Suprapubic skin (tissue), 4 donors: ENCODE data around the gene NDUFAF5. TPM values are rescaled to one million over a fixed set of nuclear protein-coding genes. Genes with fewer than 3 reads are reported as not detected.

Experiments used
- DNase-seq, 2 donors: peaks; one replicate each; pipeline ENCODE4 v3.0.0-alpha.2; 2019; ENCODE audit warnings: low spot score in 2 of 2
- H3K27ac ChIP-seq: fragments of 200-600 bp; sonication (generic); one replicate; pipeline ENCODE4 v1.5.1; 2019
- H3K27me3 ChIP-seq: fragments of 200-600 bp; sonication (generic); one replicate; pipeline ENCODE4 v1.5.1; 2019
- H3K36me3 ChIP-seq: fragments of 200-600 bp; sonication (generic); one replicate; pipeline ENCODE4 v1.5.1; 2019
- H3K4me1 ChIP-seq: fragments of 200-600 bp; sonication (generic); one replicate; pipeline ENCODE4 v1.5.1; 2019
- H3K4me3 ChIP-seq: fragments of 200-600 bp; sonication (generic); one replicate; pipeline ENCODE4 v1.5.1; 2019; ENCODE audit warnings: mild to moderate bottlenecking
- H3K9me3 ChIP-seq: fragments of 200-600 bp; sonication (generic); one replicate; pipeline ENCODE4 v1.5.1; 2019
- CTCF ChIP-seq, 2 donors: fragments of 200-600 bp in 1 of 2; fragments of 450-650 bp in 1 of 2; sonication (generic) in 1 of 2; IDR thresholded peaks; one replicate each; pipeline ENCODE4 v1.5.1; 2016 to 2019; ENCODE audit warnings: antibody characterized with exemption in 2 of 2, mild to moderate bottlenecking in 1 of 2, moderate library complexity in 1 of 2
- EP300 ChIP-seq: sonication (generic); formaldehyde crosslinking; IDR thresholded peaks from one replicate; pipeline ENCODE4 v1.6.1; 2017; ENCODE audit warnings: antibody characterized with exemption
- POLR2A ChIP-seq, 2 donors: fragments of 450-650 bp; IDR thresholded peaks; one replicate each; pipeline ENCODE4 v1.6.1; 2017; ENCODE audit warnings: antibody characterized with exemption in 2 of 2, mild to moderate bottlenecking in 2 of 2, moderate library complexity in 2 of 2
- POLR2AphosphoS5 ChIP-seq, 3 donors: sonication (generic); formaldehyde crosslinking; IDR thresholded peaks; one replicate each; pipeline ENCODE4 v1.6.1; 2017; ENCODE audit warnings: antibody characterized with exemption in 3 of 3
- WGBS: methylation state at CpG from one replicate; pipeline ENCODE4 v1.1.5; 2018; 5-methylcytosine and 5-hydroxymethylcytosine counted together
- total RNA-seq, 4 donors: library from RNA; depleted of rRNA; stranded (reverse); fragments of >200 nt; gene quantifications; one replicate each; pipeline ENCODE4 v1.1.0, GENCODE V29; 2016

The NDUFAF5 gene
- total RNA-seq, 4 donors from 2014 or later = 5.3 to 47.9 (median 20.1) TPM

GRCh38 chr20:13822459-13822858 lies 37.6 kb downstream of the NDUFAF5 start:
- TF ChIP-seq POLR2AphosphoS5 (IDR thresholded peaks at IDR 0.05) (no peak), POLR2A (IDR thresholded peaks at IDR 0.05) (no peak), EP300 (no peak), CTCF (IDR thresholded peaks at IDR 0.05) (no peak)
- no peak for DNase-seq
- peaks cover 13% of the 10 kb centered on the region for H3K36me3 ChIP-seq
- no peaks in the 10 kb centered on the region for H3K9me3 ChIP-seq
- no peaks in the 10 kb centered on the region for H3K27me3 ChIP-seq
- H3K4me1 ChIP-seq = no peaks in the 10 kb centered on the region
- H3K27ac ChIP-seq = no peak overlapping the region
- H3K4me3 ChIP-seq = no peak overlapping the region
- WGBS = 79% methylated on average over 2 of the region's 2 CpGs

GRCh38 chr20:13824459-13824858 lies 39.6 kb downstream of the NDUFAF5 start:
- Histone ChIP-seq H3K4me1 (no peaks in the 10 kb centered on the region), H3K4me3 (no peak overlapping the region), H3K27ac (no peak overlapping the region), H3K36me3 (no peaks in the 10 kb centered on the region), H3K27me3 (no peaks in the 10 kb centered on the region), H3K9me3 (no peaks in the 10 kb centered on the region)
- WGBS = 90% methylated on average over 3 of the region's 3 CpGs
- no peak for DNase-seq
- TF ChIP-seq POLR2A (IDR thresholded peaks at IDR 0.05) (no peak), EP300 (no peak), POLR2AphosphoS5 (IDR thresholded peaks at IDR 0.05) (no peak), CTCF (IDR thresholded peaks at IDR 0.05) (no peak)

GRCh38 chr20:13825465-13825864 lies 40.6 kb downstream of the NDUFAF5 start:
- H3K4me3 ChIP-seq = no peak overlapping the region
- 67% methylated on average over 5 of the region's 5 CpGs for WGBS
- no peaks in the 10 kb centered on the region for H3K9me3 ChIP-seq
- no peaks in the 10 kb centered on the region for H3K4me1 ChIP-seq
- TF ChIP-seq POLR2AphosphoS5 (IDR thresholded peaks at IDR 0.05) = no peak
- no peak for TF ChIP-seq POLR2A (IDR thresholded peaks at IDR 0.05)
- TF ChIP-seq CTCF (IDR thresholded peaks at IDR 0.05) = no peak
- TF ChIP-seq EP300 = no peak
- no peaks in the 10 kb centered on the region for H3K27me3 ChIP-seq
- no peaks in the 10 kb centered on the region for H3K36me3 ChIP-seq
- no peak for DNase-seq
- H3K27ac ChIP-seq = no peak overlapping the region

- H3K36me3 ChIP-seq = no peaks in the 10 kb centered on the region
- no peaks in the 10 kb centered on the region for H3K27me3 ChIP-seq
- no peak for DNase-seq
- no peaks in the 10 kb centered on the region for H3K4me1 ChIP-seq
- WGBS = 91% methylated on average over 3 of the region's 3 CpGs
- H3K9me3 ChIP-seq = no peaks in the 10 kb centered on the region
- no peak overlapping the region for H3K27ac ChIP-seq
- no peak overlapping the region for H3K4me3 ChIP-seq
- TF ChIP-seq CTCF (IDR thresholded peaks at IDR 0.05) = no peak
- TF ChIP-seq EP300 = no peak
- no peak for TF ChIP-seq POLR2AphosphoS5 (IDR thresholded peaks at IDR 0.05)
- no peak for TF ChIP-seq POLR2A (IDR thresholded peaks at IDR 0.05)
Observed at GRCh38 chr20:13831476-13831875, 46.6 kb downstream of the NDUFAF5 start.

GRCh38 chr20:13838664-13839063 lies 53.8 kb downstream of the NDUFAF5 start:
- Histone ChIP-seq H3K36me3 (no peaks in the 10 kb centered on the region), H3K27ac (no peak overlapping the region), H3K9me3 (no peaks in the 10 kb centered on the region), H3K27me3 (no peaks in the 10 kb centered on the region), H3K4me3 (no peak overlapping the region), H3K4me1 (peaks cover 4% of the 10 kb centered on the region)
- no peak for DNase-seq
- 87% methylated on average over 7 of the region's 7 CpGs for WGBS
- TF ChIP-seq POLR2A (IDR thresholded peaks at IDR 0.05) = no peak
- TF ChIP-seq CTCF (IDR thresholded peaks at IDR 0.05) = no peak
- no peak for TF ChIP-seq EP300
- no peak for TF ChIP-seq POLR2AphosphoS5 (IDR thresholded peaks at IDR 0.05)
